HG02870 (cell line): ENCODE measurements around the gene PELI2.
A peak's percentile ranks its signal among the peaks of the same experiment; 100 is the strongest.

Source experiments
- ATAC-seq: cut with Tn5 transposase; IDR thresholded peaks from one replicate; pipeline ENCODE4 v1.9.1; 2021; ENCODE audit warnings: mild to moderate bottlenecking, moderate library complexity; ENCODE audit not compliant: unreplicated experiment

Gene PELI2

DNA sequence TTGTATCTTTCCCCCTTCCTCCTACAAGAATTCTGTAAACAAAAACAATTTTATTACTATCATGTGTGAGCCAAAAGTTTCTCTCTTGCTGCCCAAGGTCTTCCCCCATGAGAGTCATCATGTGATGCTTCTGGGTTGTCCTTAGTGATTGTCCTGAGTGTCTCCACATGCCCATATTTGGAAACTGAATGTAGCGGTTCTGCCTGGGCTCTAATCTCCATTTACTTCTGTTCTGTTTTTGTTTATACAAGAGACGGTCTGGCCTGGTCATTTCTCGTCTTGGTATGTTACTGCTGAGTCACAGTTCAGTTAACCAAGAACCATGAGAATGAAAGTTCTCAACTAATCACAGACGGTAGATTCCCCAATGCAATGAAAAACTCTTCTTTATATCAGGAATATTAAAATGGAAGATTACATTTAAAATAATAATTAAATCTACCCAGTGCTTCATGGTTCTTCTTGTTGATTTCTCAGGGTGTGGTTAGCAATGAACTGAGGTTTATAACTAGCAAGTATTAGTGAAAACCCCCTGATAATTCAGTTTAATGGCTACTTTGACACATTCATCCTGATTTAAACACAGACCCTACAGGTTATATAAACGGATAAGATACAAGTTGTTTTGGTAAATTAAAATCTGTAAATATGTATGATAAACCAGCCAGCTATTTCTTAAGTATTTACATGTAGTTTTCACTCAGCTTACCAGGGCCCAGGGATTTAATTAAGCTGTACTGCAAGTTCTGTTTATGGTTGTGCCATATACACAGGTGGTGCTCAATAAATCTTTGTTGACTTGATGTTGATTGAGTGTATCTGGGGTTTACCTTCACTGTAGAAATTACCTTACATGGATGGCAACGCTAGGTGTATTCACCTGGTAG lies 81.1 kb downstream of the PELI2 start:
- ATAC-seq: peak; percentile 38

DNA sequence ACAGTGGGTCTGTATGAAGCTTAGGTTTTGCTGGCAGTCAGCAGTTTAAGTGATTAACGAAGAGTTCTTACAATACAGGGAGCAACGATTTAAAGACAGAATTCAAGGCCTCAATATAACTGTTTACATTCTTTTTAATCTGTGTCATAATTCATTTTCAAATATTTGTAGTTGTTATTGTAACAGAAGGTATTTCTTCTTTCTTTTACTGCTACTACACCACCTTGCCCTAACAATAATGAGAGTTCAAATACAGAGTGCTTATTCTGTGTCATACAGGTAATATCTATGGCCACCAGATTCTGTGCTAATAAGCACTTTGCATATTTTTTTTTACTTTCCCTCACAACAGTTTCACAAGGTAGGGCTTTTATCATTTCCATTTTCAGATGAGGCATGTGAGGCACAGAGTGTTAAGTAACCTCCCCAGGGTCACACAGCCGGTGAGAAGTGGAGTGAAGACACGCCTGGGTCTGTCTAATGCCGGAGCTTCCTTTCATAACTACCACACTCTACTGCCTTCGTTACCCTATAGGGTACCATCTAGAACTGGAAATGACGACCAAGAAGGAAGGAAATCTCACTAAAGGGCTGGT lies 81.9 kb downstream of the PELI2 start:
- peak; percentile 74 for ATAC-seq

DNA sequence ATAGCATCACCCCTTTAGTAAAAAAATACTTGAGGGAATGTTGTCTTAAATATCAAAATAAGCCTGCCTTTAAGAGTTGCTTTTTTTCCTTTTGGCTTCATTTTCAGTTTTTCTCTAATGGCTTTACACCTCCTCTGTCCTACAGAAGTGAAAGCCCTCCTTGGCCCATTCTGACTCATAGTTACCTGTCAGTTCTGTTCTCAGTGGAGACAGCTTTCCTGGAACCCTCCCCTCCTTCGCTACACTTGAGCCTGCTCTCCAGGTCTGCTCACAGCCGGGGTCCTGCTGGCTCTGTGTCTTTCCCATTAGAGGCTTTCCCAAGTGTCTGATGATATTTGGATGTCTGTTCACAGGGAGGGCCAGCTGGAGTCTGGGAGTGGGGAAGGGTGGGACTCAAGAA lies 84.0 kb downstream of the PELI2 start:
- ATAC-seq: peak; percentile 63

DNA sequence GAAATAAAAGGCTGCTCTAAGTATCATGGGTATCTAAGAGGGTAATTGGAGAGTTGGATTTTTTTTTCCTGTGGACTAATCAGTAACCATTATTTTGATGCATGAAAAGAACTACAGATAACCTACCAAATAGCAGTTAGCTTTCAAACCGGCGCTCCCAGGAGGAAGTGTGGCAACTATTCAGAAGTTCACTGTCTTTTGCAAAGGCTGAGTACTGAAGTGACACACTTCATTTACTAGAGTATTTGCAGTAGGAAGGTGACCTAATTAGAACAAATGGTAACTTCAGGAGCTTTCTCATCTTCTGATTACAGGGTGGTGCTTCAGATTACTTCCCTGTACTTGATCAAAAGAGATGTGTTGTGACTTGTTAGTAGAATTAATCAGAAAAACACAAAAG lies 87.7 kb downstream of the PELI2 start:
- no peak for ATAC-seq

DNA sequence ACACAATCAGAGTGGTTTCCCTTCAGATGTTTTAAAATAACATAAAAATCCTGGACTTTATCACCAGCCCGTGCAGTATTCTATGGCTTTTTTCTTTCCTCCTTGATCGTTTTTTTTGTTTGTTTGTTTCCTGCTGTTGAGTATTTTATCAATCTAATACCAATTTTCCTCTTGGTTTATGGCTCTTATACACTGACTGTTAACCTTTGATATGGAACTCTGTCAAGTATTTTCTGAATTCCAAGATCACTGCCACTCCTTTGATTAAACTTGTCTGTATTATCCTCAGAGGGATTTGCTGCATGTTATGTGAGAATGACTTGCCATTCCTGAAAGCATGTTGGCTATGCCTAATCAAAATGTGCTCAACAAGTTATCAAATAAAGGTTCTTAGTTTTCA lies 88.4 kb downstream of the PELI2 start:
- no peak for ATAC-seq

DNA sequence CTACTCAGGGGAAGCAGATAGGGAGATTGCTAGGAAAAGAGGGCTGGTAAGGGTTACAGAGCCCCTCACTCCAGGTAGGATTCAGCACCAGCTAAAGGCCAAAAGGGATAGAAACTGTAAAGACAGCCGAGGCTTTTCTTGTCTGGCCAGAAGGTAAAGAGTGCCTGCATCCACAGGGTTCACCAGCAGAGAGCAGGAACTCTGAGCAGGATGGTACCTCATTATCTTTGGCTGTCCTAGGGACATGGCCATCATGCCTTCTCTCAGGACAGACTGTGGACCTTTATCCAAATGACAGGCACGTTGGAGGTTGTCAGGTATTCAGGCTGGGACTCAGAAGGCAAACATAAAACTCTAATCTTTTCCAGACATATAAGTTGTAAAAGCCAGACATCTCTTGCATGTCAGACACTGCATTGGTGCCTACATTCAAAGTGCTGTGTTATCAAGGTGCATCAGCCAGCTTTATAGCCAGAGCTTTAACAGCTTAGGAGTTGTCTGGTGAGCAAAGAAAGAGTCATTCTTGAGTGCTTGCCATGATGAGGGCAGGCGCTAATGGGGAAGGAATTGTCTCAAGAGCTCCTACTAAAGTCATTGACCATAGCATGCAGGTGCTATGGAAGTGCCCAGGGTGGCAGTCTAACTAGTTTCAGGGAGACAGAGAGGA lies 89.5 kb downstream of the PELI2 start:
- no peak for ATAC-seq

DNA sequence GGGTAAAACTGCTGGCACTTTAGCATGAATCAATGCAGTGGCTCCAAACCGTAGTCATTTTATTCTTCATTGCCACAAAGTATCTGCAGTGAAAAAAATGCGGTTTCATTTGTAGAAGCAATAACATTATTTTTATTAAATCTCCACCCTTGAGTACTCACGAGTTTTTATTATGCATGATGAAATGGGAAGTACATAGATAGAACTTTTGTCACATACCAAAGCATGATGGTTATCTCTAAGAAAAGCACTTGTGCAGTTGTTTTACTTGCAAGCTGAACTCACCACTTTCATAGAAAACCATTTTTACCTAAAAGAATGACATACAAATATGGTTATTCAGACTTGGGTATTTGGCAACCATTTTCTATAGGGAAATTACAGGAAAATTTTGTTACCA lies 90.3 kb downstream of the PELI2 start:
- no peak for ATAC-seq

DNA sequence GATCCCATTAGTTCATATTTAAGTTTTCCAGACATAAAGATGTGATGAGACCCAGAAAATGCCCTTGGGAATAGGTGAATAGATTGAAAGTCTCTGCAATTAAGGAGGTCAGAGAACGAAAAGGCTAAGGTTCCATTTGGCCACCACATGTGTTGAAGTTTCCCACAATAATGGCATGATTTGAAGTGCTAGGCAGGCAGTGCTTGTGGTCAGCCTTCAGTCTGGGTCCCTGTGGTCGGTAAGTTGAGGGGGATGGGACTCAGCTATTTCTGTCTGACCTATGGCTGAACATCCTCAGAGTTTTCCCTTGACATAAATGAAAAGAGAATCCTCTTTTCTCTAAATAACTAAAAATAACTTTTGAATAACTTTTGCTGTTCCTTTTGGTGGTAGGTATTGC lies 92.4 kb downstream of the PELI2 start:
- ATAC-seq: no peak

DNA sequence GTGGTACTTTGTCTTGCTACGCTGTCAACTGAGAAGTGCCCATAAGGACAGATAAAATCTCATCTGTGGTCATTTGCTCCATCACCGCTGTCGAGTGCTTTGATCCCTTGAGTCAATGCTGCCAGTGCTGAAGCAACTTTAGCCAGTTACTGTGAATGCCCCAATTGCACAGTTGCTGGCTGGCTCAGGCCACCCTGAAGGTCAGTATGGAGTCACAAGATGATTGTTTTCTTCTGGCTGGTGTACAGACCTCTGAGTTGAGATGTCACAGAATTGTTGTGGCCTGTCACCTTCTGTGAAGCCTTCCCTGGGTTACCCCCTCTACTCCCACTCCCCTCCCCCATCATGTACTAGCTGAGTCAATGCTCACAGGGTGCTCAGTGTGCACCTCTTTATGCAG lies 92.9 kb downstream of the PELI2 start:
- no peak for ATAC-seq

DNA sequence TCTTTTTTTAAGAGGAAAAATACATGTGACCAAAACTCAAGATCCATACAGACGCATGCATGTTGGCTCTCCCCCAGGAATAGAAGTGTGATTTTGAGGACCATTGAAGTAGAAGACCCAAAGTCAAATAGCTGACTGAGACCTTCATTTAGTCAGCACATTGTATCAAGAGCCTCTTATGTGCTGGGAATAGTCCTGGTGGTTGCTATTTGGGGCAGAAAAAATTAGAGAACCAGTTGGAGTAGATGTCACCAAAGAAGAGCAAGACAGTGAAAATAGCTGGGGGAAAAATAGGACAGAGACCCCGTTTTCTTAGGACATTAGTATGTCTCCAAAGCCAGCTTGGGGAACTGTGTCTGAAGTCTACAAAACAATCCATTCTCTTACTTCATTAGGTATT lies 93.6 kb downstream of the PELI2 start:
- ATAC-seq: no peak

DNA sequence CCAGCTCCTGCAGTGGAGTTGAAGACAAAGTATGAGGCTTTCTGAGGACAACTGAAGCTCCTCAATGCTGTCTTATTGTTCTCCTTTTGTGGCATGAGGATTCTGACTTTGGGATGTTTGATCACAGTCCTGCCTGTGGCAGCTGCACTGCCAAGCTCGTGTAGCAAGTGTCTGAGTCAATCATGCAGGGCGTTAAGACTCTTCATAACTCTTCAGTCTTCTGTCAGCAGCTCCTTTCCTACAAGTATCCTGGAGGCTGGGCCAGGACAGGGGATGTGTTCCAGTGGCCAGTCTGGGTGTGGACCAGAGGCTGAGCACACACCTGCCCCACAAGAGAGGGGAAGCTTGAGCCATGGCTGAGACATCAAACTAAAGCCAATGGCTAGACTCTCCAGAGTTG lies 94.3 kb downstream of the PELI2 start:
- ATAC-seq: no peak

DNA sequence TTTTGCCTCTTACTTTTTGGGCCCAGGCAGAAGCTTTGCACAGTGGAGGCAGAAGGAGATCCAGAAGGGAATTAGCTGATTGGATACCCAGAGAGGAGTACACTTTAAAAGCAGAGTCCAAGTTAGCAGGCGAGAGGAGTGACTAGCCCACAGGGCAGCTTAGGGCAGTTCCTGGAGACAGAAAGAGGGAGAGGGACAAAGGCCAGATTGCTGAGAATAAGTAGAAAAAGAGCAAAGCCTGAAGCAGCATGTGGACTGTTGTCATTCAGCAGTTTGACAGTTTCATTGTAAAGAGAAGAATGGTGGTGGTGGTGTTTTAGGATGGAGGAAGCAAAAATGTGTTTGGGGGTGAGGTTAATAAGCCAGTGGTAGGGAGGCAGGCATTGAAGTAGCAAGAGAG lies 95.1 kb downstream of the PELI2 start:
- no peak for ATAC-seq

DNA sequence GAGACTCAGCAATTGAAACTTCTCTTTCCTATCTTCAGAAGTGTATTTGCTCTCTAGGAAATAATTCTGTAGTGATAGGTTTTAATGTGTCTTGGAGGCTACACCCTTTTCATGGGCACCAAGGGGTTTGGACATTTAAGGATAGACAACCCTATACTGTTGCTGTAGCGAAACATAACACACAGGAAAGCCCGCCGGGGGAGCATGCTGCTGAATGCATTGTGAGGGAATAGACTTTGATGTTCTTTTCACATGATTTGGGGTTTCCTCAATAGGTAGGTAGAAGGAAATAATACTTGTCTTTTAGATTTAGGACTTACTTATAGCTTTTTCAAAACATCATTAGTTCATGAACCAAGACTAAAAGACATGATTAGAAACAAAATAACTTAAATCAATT lies 97.0 kb downstream of the PELI2 start:
- no peak for ATAC-seq

DNA sequence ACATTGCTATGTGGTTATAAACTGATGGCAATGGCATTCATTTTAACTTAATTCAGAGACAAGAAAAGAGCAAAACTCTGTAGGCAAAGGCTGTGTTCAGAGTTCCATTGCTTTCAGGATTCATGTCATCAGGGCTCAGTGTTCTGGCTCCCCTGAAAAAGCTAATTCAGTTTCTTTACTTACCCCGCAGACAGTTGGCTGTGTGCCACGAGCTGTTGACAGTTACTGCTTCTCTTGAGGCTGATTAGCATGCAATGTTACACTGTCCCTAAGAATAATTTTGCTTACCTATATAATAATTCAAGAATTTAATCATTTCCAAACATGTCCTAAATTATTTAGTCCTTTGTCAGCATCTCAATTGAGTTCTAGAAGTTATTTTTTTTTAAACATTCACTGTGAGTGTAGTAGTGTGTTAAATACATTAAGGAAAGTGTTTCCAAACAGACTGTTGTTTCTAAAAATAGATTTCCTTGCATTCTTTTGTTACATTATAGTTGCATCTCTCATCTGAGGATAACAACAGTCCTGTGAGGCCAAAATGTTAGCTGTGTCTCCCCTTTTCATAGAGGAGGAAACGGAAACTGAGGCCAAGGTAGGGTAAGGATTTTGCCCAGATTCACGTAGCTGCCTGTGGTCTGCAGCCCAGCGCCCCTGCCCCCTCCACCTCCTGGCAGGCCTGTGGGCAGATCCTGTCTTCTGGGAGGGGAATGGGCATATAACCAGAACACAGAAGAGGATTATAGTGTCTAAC lies 98.6 kb downstream of the PELI2 start:
- no peak for ATAC-seq

DNA sequence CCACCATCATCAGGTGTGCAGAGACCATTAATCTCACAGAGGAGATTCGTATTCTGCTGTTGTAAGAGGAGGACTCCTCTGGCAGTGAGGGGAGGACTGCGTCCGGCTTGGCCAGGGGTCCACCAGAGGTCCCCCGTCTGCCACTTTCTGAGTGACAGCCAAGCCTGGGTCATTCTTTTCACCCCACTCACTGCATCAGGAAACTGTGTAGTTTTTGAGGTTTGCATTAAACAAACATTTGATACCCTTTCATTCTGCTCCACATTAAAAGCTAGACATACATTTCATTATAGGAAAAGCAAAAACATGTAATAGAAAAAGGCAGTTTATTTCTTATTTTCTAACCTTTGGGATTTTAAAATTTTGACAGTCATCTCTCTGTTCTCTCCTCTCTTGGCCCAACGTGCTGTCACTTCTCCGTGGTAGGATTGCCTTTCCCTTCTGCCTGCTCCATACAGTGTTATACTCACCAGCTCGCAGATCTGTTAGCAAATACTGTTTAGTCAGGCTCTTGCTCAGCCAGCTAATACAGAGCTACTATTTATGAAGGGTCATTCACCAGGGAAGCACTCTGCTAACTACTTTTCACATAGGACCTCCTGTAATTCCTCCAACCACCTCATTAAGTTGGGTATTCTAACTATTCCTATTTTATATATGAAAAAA lies 99.3 kb downstream of the PELI2 start:
- no peak for ATAC-seq

DNA sequence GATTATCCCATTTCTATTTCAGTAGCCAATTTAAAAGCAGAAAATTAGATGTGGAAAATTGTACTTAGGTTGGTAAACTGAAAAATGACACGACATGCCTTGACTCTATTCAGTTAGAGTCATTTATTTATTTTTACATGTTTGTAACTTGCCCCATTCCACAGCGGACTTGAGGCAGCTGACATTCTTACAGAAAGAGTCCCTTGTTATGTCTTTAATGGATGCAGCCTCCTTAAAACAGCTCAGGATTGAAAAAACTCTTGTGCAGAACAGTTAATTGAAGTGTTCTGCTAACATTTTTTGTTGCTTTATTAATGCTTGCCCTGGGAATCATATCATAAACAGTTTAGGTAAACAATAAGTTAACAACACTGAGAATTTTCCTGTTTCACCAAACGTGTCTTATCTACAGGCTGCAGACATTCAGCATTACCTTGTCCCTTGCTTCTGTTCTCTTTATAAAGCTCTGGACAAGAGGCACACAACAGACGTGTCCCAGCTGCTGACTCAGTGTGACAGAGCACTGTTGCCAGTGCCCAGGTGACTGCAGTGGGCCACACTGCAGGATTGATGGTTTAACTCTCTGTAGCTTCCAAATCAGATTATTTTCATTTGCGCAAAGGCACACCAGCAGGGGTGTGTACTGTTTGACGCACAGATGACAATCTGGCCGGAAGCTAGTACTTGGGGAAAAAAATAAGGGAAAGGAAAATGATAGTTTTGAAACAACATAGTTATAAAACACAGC lies 101.6 kb downstream of the PELI2 start:
- no peak for ATAC-seq

DNA sequence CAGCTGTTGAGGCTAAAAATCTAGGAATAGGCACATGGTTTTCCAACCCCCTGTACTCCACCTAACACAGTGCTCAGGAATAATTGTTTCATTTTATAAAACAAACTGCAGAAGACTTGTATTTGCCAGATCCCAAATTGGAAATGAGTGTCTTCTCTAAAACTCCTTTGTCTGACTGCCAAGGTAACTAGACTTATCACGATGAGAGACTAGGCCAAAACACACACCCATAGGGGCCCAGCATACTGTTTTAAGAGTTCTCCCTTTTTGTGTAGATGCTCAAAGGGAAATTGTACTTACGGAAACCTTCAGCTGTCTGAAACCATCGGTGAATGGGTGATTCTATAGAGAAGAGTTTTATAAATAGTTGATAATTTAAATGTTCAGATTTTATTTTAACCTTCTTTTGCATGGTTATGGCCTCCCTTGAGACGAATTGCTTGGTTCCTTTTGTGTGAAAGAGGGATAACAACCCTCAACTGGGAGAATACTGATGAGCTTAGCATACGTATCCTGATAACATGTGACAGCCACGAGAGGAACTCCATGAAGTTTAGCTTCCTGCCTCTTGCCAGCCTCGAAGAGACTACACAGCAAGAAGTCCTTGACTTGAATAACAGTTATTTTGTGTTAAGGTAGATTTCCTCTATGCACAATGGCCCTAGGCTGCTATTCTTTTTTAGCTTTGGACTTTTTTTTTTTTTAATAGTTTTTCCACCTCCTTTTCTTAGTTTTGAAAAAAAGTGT lies 103.3 kb downstream of the PELI2 start:
- ATAC-seq: no peak

DNA sequence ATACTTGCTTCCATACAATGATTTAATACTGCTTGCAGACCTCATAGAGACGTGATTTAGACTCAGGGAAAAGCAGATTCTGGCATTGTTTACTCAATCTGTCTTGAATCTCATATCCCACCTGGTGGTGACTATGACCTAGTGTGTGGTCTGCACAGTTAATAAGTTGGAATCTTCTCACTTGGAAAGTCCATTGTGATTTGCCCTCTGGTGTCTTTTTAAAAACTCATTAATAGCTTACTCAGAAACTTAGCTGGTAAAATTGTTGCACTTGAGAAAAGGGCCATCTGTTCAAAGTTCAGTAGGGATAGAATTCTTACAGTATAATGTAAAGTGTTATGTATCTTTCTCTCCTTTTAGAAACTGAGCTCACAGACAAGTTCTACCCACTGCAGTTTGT lies 106.0 kb downstream of the PELI2 start:
- no peak for ATAC-seq
